NCI-H2029 treated with DMSO at 0.1 percent for 48 hours (cell line): Measurements from ENCODE around the gene RACGAP1.

ENCODE experiments used
- DNase-seq: peaks from one replicate; lab custom pipeline; 2025; lab: John Stamatoyannopoulos, UW

RACGAP1 gene

GRCh38 chr12:49954863-49955830 lies 70.1 kb downstream of the RACGAP1 start:
- DNase-seq = no peak

GRCh38 chr12:49953961-49954846 lies 71.1 kb downstream of the RACGAP1 start:
- DNase-seq = no peak

GRCh38 chr12:49953151-49953550 lies 72.1 kb downstream of the RACGAP1 start:
- DNase-seq = no peak

GRCh38 chr12:49952391-49953055 lies 72.8 kb downstream of the RACGAP1 start:
- no peak for DNase-seq

GRCh38 chr12:49951411-49952240 lies 73.7 kb downstream of the RACGAP1 start:
- no peak for DNase-seq

- DNase-seq = no peak
These were observed 74.7 kb downstream of the RACGAP1 start, which contains the start of gene AQP2 for GRCh38 chr12:49950273-49951251. Gene AQP2 (plus strand): TSS chr12:49950737. CDS start chr12:49950831, 94 bp downstream.

- DNase-seq = no peak
These were observed 75.4 kb downstream of the RACGAP1 start for GRCh38 chr12:49949866-49950265.

GRCh38 chr12:49948866-49949845 lies 76.1 kb downstream of the RACGAP1 start:
- DNase-seq = no peak

- DNase-seq = no peak
These were observed 77.6 kb downstream of the RACGAP1 start for GRCh38 chr12:49947593-49948226.

- DNase-seq = no peak
These were observed 78.8 kb downstream of the RACGAP1 start for GRCh38 chr12:49946497-49946896.

- no peak for DNase-seq
These were observed 79.2 kb downstream of the RACGAP1 start for GRCh38 chr12:49946086-49946485.

GRCh38 chr12:49945394-49946080 lies 79.8 kb downstream of the RACGAP1 start:
- no peak for DNase-seq

GRCh38 chr12:49944718-49945117 lies 80.6 kb downstream of the RACGAP1 start:
- no peak for DNase-seq

GRCh38 chr12:49944046-49944445 lies 81.2 kb downstream of the RACGAP1 start:
- no peak for DNase-seq

- DNase-seq = no peak
These were observed 81.7 kb downstream of the RACGAP1 start for GRCh38 chr12:49943625-49943960.

GRCh38 chr12:49942921-49943624 lies 82.2 kb downstream of the RACGAP1 start:
- DNase-seq = no peak

- DNase-seq = no peak
These were observed 82.8 kb downstream of the RACGAP1 start for GRCh38 chr12:49942512-49942893.
